ENCODE results near the gene BRSK2.
A peak's percentile ranks its signal among the peaks of the same experiment; 100 is the strongest.

BRSK2 gene

GRCh38 chr11:1438261-1438966 lies 48.7 kb downstream of the BRSK2 start:
- TF ChIP-seq EP300 (IDR thresholded peaks at IDR 0.05; ENCODE audit: borderline replicate concordance): no peak

- no peak for TF ChIP-seq NFIC (IDR thresholded peaks at IDR 0.05)
- no peak for TF ChIP-seq EGR1 (IDR thresholded peaks at IDR 0.05)
- no peak for TF ChIP-seq USF1 (IDR thresholded peaks at IDR 0.05)
- TF ChIP-seq YY1 (IDR thresholded peaks at IDR 0.05; ENCODE audit: low read depth): no peak
- TF ChIP-seq FOXM1 (IDR thresholded peaks at IDR 0.05; ENCODE audit: borderline replicate concordance, low read depth): no peak
- no peak for TF ChIP-seq CEBPB (IDR thresholded peaks at IDR 0.05)
- no peak for TF ChIP-seq TEAD4 (IDR thresholded peaks at IDR 0.05)
- no peak for TF ChIP-seq MAX (IDR thresholded peaks at IDR 0.05)
- TF ChIP-seq TCF12 (IDR thresholded peaks at IDR 0.05; ENCODE audit: low read depth): no peak
- no peak for TF ChIP-seq ZBTB7A (IDR thresholded peaks at IDR 0.05; ENCODE audit: low read depth)
- TF ChIP-seq REST (IDR thresholded peaks at IDR 0.05; ENCODE audit: low read depth): no peak
- no peak for TF ChIP-seq RAD21 (IDR thresholded peaks at IDR 0.05; ENCODE audit: low read depth)
- no peak for TF ChIP-seq TAF1 (IDR thresholded peaks at IDR 0.05; ENCODE audit: low read depth)
- no peak for TF ChIP-seq EP300 (IDR thresholded peaks at IDR 0.05; ENCODE audit: borderline replicate concordance)
- TF ChIP-seq CREB1 (IDR thresholded peaks at IDR 0.05; ENCODE audit: low read depth): no peak
Measured at GRCh38 chr11:1438967-1439330, 49.2 kb downstream of the BRSK2 start.

- TF ChIP-seq REST (IDR thresholded peaks at IDR 0.05; ENCODE audit: low read depth) (no peak), ZBTB7A (IDR thresholded peaks at IDR 0.05; ENCODE audit: low read depth) (no peak), YY1 (IDR thresholded peaks at IDR 0.05; ENCODE audit: low read depth) (no peak), TEAD4 (IDR thresholded peaks at IDR 0.05) (no peak), CEBPB (IDR thresholded peaks at IDR 0.05) (no peak), RAD21 (IDR thresholded peaks at IDR 0.05; ENCODE audit: low read depth) (no peak), MAX (IDR thresholded peaks at IDR 0.05) (no peak), EGR1 (IDR thresholded peaks at IDR 0.05) (no peak), TCF12 (IDR thresholded peaks at IDR 0.05; ENCODE audit: low read depth) (no peak), EP300 (IDR thresholded peaks at IDR 0.05; ENCODE audit: borderline replicate concordance) (no peak), CREB1 (IDR thresholded peaks at IDR 0.05; ENCODE audit: low read depth) (no peak), FOXM1 (IDR thresholded peaks at IDR 0.05; ENCODE audit: borderline replicate concordance, low read depth) (no peak), TAF1 (IDR thresholded peaks at IDR 0.05; ENCODE audit: low read depth) (no peak), NFIC (IDR thresholded peaks at IDR 0.05) (no peak), USF1 (IDR thresholded peaks at IDR 0.05) (no peak)
Measured at GRCh38 chr11:1439341-1439740, 49.6 kb downstream of the BRSK2 start.

GRCh38 chr11:1440066-1440465 lies 50.3 kb downstream of the BRSK2 start:
- TF ChIP-seq EP300 (IDR thresholded peaks at IDR 0.05; ENCODE audit: borderline replicate concordance) (no peak), CREB1 (IDR thresholded peaks at IDR 0.05; ENCODE audit: low read depth) (no peak), TAF1 (IDR thresholded peaks at IDR 0.05; ENCODE audit: low read depth) (no peak), MAX (IDR thresholded peaks at IDR 0.05) (no peak), EGR1 (IDR thresholded peaks at IDR 0.05) (no peak), TEAD4 (IDR thresholded peaks at IDR 0.05) (no peak), FOXM1 (IDR thresholded peaks at IDR 0.05; ENCODE audit: borderline replicate concordance, low read depth) (no peak), USF1 (IDR thresholded peaks at IDR 0.05) (no peak)

GRCh38 chr11:1440496-1440895 lies 50.8 kb downstream of the BRSK2 start:
- TF ChIP-seq TAF1 (IDR thresholded peaks at IDR 0.05; ENCODE audit: low read depth) (no peak), MAX (IDR thresholded peaks at IDR 0.05) (0 out of 2 replicates have a peak, but pooled peaks have one; percentile 23), TEAD4 (IDR thresholded peaks at IDR 0.05) (no peak), USF1 (IDR thresholded peaks at IDR 0.05) (no peak)
